ENCODE data around the gene GIPR. TPM values are rescaled to one million over a fixed set of nuclear protein-coding genes. Genes with fewer than 3 reads are reported as not detected.

GIPR gene
- total and polyA plus RNA-seq, 2 donors (not counting 1 experiment from before 2014, with no cell fraction given), result 0.25 TPM; not detected in 1

GRCh38 chr19:45670670-45671453, 2.8 kb downstream of the GIPR start:
- Histone ChIP-seq H3K9me3 (ENCODE audit: control insufficient read depth, insufficient read depth, low read depth, low read length) (no peaks in the 10 kb centered on the region), H4K20me1 (ENCODE audit: control insufficient read depth, extremely low read depth, insufficient read depth, low read length) (no peaks in the 10 kb centered on the region), H3K27ac (ENCODE audit: insufficient read depth, low read length) (no peak overlapping the region), H2AFZ (ENCODE audit: low read length) (no peak overlapping the region), H3K36me3 (ENCODE audit: control insufficient read depth, insufficient read depth, low read length) (no peaks in the 10 kb centered on the region), H3K9ac (ENCODE audit: insufficient read depth, low read length) (no peak overlapping the region), H3K27me3 (ENCODE audit: control insufficient read depth, insufficient read depth, low read length) (peaks cover 7% of the 10 kb centered on the region), H3K4me1 (ENCODE audit: control insufficient read depth, extremely low read depth, insufficient read depth, low read length) (peaks cover 12% of the 10 kb centered on the region), H3K4me3 (replicated peaks in 1 of 4; ENCODE audit: control extremely low read depth in 1 of 4, insufficient read depth in 1 of 4, low read depth in 3 of 4, low read length in 4 of 4) (no peak overlapping the region), H3K79me2 (ENCODE audit: control insufficient read depth, insufficient read depth, low read length) (no peaks in the 10 kb centered on the region), H3K4me2 (ENCODE audit: extremely low read depth, insufficient read depth, low read length) (no peak overlapping the region)
- no peak for TF ChIP-seq EZH2 (IDR thresholded peaks at IDR 0.05; ENCODE audit: low read length, missing control alignments)
- TF ChIP-seq, protein P1, sequence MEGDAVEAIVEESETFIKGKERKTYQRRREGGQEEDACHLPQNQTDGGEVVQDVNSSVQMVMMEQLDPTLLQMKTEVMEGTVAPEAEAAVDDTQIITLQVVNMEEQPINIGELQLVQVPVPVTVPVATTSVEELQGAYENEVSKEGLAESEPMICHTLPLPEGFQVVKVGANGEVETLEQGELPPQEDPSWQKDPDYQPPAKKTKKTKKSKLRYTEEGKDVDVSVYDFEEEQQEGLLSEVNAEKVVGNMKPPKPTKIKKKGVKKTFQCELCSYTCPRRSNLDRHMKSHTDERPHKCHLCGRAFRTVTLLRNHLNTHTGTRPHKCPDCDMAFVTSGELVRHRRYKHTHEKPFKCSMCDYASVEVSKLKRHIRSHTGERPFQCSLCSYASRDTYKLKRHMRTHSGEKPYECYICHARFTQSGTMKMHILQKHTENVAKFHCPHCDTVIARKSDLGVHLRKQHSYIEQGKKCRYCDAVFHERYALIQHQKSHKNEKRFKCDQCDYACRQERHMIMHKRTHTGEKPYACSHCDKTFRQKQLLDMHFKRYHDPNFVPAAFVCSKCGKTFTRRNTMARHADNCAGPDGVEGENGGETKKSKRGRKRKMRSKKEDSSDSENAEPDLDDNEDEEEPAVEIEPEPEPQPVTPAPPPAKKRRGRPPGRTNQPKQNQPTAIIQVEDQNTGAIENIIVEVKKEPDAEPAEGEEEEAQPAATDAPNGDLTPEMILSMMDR (conservative IDR thresholded peaks at IDR 0.05 in 1 of 2, IDR thresholded peaks at IDR 0.05 in 1 of 2; ENCODE audit: low read depth in 1 of 2, low read length in 2 of 2), result no peak
- peak; percentile 14 to 72 for DNase-seq (ENCODE audit: low read depth in 2 of 2)

GRCh38 chr19:45674946-45675345, 6.9 kb downstream of the GIPR start:
- TF ChIP-seq, protein P1 (conservative IDR thresholded peaks at IDR 0.05 in 1 of 2, IDR thresholded peaks at IDR 0.05 in 1 of 2; ENCODE audit: low read depth in 1 of 2, low read length in 2 of 2), result no peak
- TF ChIP-seq EZH2 (IDR thresholded peaks at IDR 0.05; ENCODE audit: low read length, missing control alignments), result no peak
- Histone ChIP-seq H3K4me2 (ENCODE audit: extremely low read depth, insufficient read depth, low read length) (no peak overlapping the region), H4K20me1 (ENCODE audit: control insufficient read depth, extremely low read depth, insufficient read depth, low read length) (no peaks in the 10 kb centered on the region), H3K79me2 (ENCODE audit: control insufficient read depth, insufficient read depth, low read length) (no peaks in the 10 kb centered on the region), H2AFZ (ENCODE audit: low read length) (no peak overlapping the region), H3K27me3 (ENCODE audit: control insufficient read depth, insufficient read depth, low read length) (peaks cover 11% of the 10 kb centered on the region), H3K4me1 (ENCODE audit: control insufficient read depth, extremely low read depth, insufficient read depth, low read length) (peaks cover 4% of the 10 kb centered on the region), H3K27ac (ENCODE audit: insufficient read depth, low read length) (no peak overlapping the region), H3K9ac (ENCODE audit: insufficient read depth, low read length) (no peak overlapping the region), H3K36me3 (ENCODE audit: control insufficient read depth, insufficient read depth, low read length) (no peaks in the 10 kb centered on the region), H3K9me3 (ENCODE audit: control insufficient read depth, insufficient read depth, low read depth, low read length) (no peaks in the 10 kb centered on the region), H3K4me3 (replicated peaks in 1 of 4; ENCODE audit: control extremely low read depth in 1 of 4, insufficient read depth in 1 of 4, low read depth in 3 of 4, low read length in 4 of 4) (no peak overlapping the region)
- no peak for DNase-seq (ENCODE audit: low read depth in 2 of 2)

DNA sequence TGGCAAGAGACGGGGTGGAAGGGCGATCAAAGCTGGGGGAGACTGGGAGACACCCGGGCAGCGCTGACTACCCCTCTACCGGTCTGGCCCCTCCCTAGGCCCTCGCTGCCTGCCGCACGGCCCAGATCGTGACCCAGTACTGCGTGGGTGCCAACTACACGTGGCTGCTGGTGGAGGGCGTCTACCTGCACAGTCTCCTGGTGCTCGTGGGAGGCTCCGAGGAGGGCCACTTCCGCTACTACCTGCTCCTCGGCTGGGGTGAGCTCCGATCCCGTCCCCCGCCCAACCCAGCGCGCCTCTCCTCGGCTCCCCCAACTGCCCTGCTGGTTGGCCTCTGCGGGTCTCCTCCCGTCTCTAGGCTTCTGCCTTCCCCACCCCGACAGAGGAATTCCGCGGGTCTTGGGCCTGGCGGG, 8.8 kb downstream of the GIPR start:
- no peaks in the 10 kb centered on the region for H3K9me3 ChIP-seq (ENCODE audit: control insufficient read depth, insufficient read depth, low read depth, low read length)

More for the DNA sequence above, 8.8 kb downstream of the GIPR start:
- TF ChIP-seq, protein P1 (conservative IDR thresholded peaks at IDR 0.05 in 1 of 2, IDR thresholded peaks at IDR 0.05 in 1 of 2; ENCODE audit: low read depth in 1 of 2, low read length in 2 of 2), result no peak
- TF ChIP-seq EZH2 (IDR thresholded peaks at IDR 0.05; ENCODE audit: low read length, missing control alignments), result no peak
- peak overlapping the region; percentile 13 for H2AFZ ChIP-seq (ENCODE audit: low read length)
- no peak for DNase-seq (ENCODE audit: low read depth in 2 of 2)
- H3K4me3 ChIP-seq (replicated peaks in 1 of 4; ENCODE audit: control extremely low read depth in 1 of 4, insufficient read depth in 1 of 4, low read depth in 3 of 4, low read length in 4 of 4), result no peak overlapping the region
- H3K9ac ChIP-seq (ENCODE audit: insufficient read depth, low read length), result no peak overlapping the region
- H3K4me1 ChIP-seq (ENCODE audit: control insufficient read depth, extremely low read depth, insufficient read depth, low read length), result peaks cover 4% of the 10 kb centered on the region
- no peak overlapping the region for H3K27ac ChIP-seq (ENCODE audit: insufficient read depth, low read length)
- no peaks in the 10 kb centered on the region for H3K79me2 ChIP-seq (ENCODE audit: control insufficient read depth, insufficient read depth, low read length)
- H4K20me1 ChIP-seq (ENCODE audit: control insufficient read depth, extremely low read depth, insufficient read depth, low read length), result no peaks in the 10 kb centered on the region
- H3K36me3 ChIP-seq (ENCODE audit: control insufficient read depth, insufficient read depth, low read length), result no peaks in the 10 kb centered on the region
- peak overlapping the region; percentile 13 for H3K4me2 ChIP-seq (ENCODE audit: extremely low read depth, insufficient read depth, low read length)
- peaks cover 11% of the 10 kb centered on the region for H3K27me3 ChIP-seq (ENCODE audit: control insufficient read depth, insufficient read depth, low read length)
